Adipocyte (in vitro differentiated cells): ENCODE results near the gene TAF1D.

ENCODE experiments used
- DNase-seq: peaks from one replicate; pipeline ENCODE4 v3.0.0-alpha.2; 2015; ENCODE audit warnings: low read depth
- H3K27me3 ChIP-seq: replicated peaks from 2 replicates; pipeline ENCODE4 v1.7.0; 2013; ENCODE audit warnings: mild to moderate bottlenecking, low read length, moderate library complexity; ENCODE audit not compliant: control insufficient read depth, insufficient read depth
- H3K36me3 ChIP-seq: 2 replicates; pipeline ENCODE4 v1.7.0; 2013; ENCODE audit warnings: low read length, mild to moderate bottlenecking, moderate library complexity; ENCODE audit not compliant: control insufficient read depth, insufficient read depth, severe bottlenecking
- H3K4me1 ChIP-seq: 2 replicates; pipeline ENCODE4 v1.7.0; 2013; ENCODE audit warnings: mild to moderate bottlenecking, low read length, moderate library complexity; ENCODE audit not compliant: control insufficient read depth, insufficient read depth
- H3K4me3 ChIP-seq: 2 replicates; pipeline ENCODE4 v1.7.0; 2013; ENCODE audit warnings: mild to moderate bottlenecking, low read length, moderate library complexity
- H3K9ac ChIP-seq: 2 replicates; pipeline ENCODE4 v1.7.0; 2013; ENCODE audit warnings: mild to moderate bottlenecking, low read length, moderate library complexity
- H3K9me3 ChIP-seq: 2 replicates; pipeline ENCODE4 v1.7.0; 2013; ENCODE audit warnings: mild to moderate bottlenecking, low read length, moderate library complexity; ENCODE audit not compliant: control insufficient read depth

TAF1D gene

DNA sequence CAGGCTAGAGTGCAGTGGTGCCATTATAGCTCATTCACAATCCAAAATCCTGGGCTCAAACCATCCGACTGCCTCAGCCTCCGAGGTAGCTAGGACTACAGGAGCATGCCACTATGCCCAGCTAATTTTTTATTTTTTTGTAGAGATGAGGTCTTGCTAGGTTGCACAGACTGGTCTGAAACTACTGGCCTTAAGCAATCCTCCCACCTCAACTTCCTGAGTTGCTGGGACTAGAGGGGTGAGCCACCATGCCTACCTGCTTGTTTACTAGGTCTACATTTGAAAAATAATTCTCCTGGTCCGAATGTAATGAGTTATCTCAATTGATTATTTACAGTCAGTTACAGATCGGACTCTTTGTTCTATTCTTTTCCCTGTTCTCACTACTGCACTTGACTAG lies 22.0 kb downstream of the TAF1D start:
- Histone ChIP-seq H3K36me3 (peaks cover 52% of the 10 kb centered on the region), H3K4me1 (no peaks in the 10 kb centered on the region), H3K4me3 (no peak overlapping the region), H3K9ac (no peak overlapping the region), H3K27me3 (no peaks in the 10 kb centered on the region), H3K9me3 (no peaks in the 10 kb centered on the region)
- no peak for DNase-seq

DNA sequence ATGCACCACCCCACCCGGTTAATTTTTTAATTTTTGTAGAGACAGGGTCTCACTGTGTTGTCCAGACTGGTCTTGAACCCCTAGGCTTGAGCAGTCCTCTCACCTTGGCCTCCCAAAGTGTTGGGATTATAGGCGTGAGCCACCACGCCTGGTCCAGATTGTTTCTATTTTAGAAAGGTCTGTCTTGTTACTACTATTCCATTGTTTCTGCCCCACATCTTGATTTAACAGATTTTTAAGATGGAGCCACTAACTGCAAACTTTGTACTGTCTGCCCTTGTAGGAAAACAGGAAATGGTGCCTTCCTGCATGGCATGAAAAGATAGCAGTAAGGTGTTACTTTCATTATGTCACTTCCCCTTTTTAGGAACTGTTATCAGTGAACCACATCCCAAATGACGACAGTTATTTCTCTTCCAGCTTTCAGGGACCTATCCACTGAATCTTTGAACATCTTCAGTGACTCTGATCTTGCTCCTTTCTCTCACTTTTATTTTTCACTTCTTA lies 23.2 kb downstream of the TAF1D start:
- Histone ChIP-seq H3K27me3 (no peaks in the 10 kb centered on the region), H3K36me3 (peaks cover 47% of the 10 kb centered on the region), H3K9me3 (no peaks in the 10 kb centered on the region), H3K9ac (no peak overlapping the region), H3K4me3 (no peak overlapping the region), H3K4me1 (no peaks in the 10 kb centered on the region)
- no peak for DNase-seq

DNA sequence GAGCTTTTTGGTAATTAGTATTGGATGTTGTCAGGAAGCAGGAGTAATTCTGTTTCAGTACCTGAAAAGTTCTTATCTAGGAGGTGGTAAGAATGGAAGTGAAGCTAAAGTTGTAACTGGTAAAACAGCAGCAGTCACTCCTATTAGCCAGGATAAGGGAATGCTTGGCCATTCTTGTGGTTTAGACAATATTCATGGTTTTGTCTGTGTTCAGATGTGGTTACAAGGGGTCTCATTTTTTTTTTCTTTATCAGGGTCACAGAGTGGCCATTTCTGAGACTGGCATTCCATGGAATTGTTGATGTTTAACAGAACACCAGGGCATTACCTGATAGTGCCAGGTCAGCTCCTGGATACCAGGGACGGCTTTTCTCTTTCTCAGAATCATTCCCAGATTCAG lies 23.8 kb downstream of the TAF1D start:
- Histone ChIP-seq H3K36me3 (peaks cover 43% of the 10 kb centered on the region), H3K9ac (no peak overlapping the region), H3K9me3 (no peaks in the 10 kb centered on the region), H3K4me3 (no peak overlapping the region), H3K4me1 (no peaks in the 10 kb centered on the region), H3K27me3 (no peaks in the 10 kb centered on the region)
- DNase-seq = no peak

DNA sequence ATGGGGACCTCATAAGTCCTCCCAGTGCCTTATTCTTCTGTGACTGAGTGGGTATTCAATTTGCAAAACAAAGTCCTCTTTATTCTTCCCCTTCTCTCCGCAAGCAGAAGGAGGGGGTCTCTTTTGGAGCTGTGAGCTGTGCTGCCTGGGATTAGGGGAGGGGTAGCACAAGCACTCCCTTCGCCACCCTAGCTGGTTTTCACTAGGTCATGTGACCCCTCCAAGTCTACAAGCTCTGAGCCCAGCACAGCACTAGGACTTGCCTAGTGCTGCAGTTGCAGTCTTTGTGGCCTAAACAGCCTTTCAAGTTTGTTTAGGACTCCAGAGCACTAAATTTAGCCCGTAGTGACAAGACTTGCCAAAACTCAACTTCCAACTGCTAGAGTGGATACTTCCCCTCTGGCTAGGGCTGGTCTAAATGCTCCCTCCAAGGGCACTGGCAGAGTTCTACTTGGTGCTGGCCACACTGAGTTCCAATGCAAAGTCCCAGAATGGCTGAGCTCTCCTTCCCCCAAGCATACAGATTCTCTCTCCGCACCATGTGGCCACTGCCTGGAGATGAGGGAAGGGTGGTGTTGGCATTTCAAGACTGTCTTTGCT lies 25.4 kb downstream of the TAF1D start:
- Histone ChIP-seq H3K36me3 (peaks cover 39% of the 10 kb centered on the region), H3K27me3 (no peaks in the 10 kb centered on the region), H3K4me3 (no peak overlapping the region), H3K9ac (no peak overlapping the region), H3K9me3 (peaks cover 6% of the 10 kb centered on the region), H3K4me1 (no peaks in the 10 kb centered on the region)
- no peak for DNase-seq

DNA sequence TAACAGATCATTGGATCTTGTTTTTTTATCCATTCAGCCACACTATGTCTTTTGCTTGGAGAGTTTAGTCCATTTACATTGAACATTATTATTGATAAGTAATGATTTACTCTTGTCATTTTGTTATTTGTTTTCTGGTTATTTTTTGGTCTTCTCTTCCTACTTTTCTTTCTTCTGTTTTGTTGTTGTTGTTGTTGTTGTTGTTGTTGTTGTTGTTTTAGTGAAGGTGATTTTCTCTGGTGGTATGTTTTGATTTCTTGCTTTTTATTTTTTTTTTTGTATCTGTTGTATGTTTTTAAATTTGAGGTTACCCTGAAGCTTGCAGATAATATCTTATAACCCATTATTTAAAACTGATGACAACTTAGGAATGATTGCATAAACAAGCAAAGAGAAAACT lies 28.6 kb downstream of the TAF1D start:
- peaks cover 58% of the 10 kb centered on the region for H3K36me3 ChIP-seq

DNA sequence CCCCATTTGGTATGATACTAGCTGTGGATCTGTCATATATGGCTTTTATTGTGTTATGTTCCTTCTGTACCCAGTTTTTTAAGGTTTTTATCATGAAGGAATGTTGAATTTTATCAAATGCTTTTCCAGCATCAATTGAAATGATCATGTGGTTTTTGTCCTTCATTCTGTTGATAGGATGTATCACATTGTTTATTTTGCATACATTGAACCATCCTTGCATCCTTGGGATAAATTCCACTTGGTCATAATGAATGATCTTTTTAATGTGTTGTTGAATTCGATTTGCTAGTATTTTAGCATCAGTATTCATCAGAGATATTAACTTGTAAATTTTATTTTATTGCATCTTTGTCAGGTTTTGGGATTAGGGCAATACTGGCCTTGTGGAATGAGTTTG lies 31.1 kb downstream of the TAF1D start:
- Histone ChIP-seq H3K36me3 (peaks cover 63% of the 10 kb centered on the region), H3K27me3 (no peaks in the 10 kb centered on the region), H3K4me1 (no peaks in the 10 kb centered on the region), H3K4me3 (no peak overlapping the region), H3K9ac (no peak overlapping the region), H3K9me3 (peaks cover 30% of the 10 kb centered on the region)
- no peak for DNase-seq

More for the DNA sequence above, 28.6 kb downstream of the TAF1D start:
- no peak overlapping the region for H3K4me3 ChIP-seq
- H3K9ac ChIP-seq = no peak overlapping the region
- no peak for DNase-seq
- H3K27me3 ChIP-seq = no peaks in the 10 kb centered on the region
- H3K9me3 ChIP-seq = peaks cover 30% of the 10 kb centered on the region
- no peaks in the 10 kb centered on the region for H3K4me1 ChIP-seq

DNA sequence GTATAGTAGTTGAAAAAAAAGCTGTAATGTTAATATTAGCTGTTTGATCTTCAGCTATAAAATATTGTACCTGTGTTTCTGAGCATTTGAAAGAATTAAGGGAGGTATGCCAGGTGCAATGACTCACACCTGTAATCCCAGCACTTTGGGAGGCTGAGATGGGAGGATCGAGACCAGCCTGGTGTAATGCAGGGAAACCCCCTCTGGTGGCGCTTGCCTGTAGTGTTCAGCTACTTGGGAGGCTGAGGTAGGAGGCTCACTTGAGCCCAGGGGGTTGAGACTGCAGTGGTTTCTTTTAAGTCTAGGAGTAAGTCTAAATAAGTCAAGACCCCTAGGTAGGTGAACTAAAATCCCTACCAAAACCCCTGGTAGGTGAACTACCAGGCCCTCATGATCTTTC lies 37.1 kb downstream of the TAF1D start:
- H3K4me1 ChIP-seq = no peaks in the 10 kb centered on the region
- no peaks in the 10 kb centered on the region for H3K27me3 ChIP-seq
- no peak overlapping the region for H3K4me3 ChIP-seq
- DNase-seq = no peak
- peaks cover 8% of the 10 kb centered on the region for H3K9me3 ChIP-seq
- H3K9ac ChIP-seq = no peak overlapping the region
- peaks cover 76% of the 10 kb centered on the region for H3K36me3 ChIP-seq

DNA sequence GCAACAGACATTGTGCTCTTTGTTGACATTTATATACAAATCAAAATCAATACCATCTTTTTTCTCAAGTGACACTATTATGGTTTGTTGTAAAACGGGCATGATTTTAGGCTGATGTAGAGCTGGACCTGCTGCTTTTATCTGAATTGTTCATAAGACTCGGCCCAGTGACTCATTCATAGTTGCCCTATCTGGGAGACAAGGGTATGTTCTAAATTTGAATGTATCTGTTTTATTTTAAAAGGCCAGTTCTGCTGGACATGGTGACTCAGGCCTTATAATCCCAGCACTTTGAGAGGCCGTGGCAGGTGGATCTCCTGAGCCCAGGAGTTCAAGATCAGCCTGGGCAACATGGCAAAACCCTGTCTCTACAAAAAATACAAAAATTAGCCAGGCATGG lies 40.5 kb downstream of the TAF1D start:
- Histone ChIP-seq H3K4me3 (no peak overlapping the region), H3K27me3 (no peaks in the 10 kb centered on the region), H3K9ac (no peak overlapping the region), H3K4me1 (no peaks in the 10 kb centered on the region), H3K9me3 (no peaks in the 10 kb centered on the region), H3K36me3 (peaks cover 76% of the 10 kb centered on the region)
- peak; percentile 38 for DNase-seq

DNA sequence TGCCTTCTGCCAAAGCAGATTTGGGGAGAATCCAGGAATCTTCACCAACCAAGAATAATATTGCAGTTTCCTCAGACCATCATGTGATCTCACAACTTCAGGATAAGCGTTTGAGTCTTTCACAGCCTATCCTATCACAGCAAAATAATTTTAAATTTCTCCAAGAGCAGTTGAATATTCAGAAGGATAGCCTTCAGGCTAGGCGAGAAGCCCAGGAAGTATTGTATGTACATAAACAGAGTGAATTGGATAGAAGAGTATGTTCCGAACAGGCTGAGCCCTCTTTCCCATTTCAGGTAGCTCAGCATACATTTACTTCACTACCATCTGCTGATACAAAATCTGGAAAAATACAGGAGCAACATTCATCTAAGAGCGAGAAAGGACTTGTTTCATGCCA lies 43.7 kb downstream of the TAF1D start:
- Histone ChIP-seq H3K36me3 (peaks cover 63% of the 10 kb centered on the region), H3K4me3 (no peak overlapping the region), H3K4me1 (peaks cover 7% of the 10 kb centered on the region), H3K9me3 (no peaks in the 10 kb centered on the region), H3K9ac (no peak overlapping the region), H3K27me3 (no peaks in the 10 kb centered on the region)
- no peak for DNase-seq

DNA sequence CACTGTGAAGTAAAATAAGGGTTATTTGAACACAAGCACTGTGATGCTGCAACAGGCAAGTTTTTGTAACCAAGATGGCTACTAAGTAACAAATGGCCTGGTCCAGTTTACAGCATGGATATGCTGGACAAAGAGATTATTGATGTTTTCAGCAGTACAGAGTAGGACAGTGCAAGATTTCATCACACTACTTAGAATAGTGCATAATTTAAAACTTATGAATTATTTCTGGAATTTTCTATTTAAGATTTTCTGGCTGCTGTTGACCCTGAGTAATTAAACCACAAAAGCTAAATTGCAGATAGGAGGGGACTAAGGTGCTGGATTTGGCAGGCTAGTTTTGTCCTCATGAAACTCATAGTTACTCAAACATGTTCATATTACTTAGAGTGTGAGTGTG lies 46.7 kb downstream of the TAF1D start:
- H3K4me1 ChIP-seq = peaks cover 7% of the 10 kb centered on the region

DNA sequence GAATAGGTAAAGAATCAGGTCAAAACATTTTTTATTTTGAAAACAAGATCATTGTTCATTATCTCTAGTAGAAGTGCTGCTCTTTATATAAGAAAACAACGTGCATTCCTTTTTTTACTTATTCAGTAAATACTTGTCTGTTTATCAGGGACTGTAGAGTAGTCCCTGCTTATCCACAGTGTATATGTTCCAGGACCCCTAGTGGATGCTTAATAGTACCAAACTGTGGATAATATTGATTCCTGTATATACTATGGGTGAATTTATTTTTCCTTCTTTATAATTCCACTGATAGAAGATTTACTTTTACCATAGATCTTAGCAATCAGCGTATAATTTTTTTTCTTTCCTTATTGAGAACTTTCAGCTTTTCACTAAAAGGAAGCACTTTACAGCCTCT lies 47.2 kb downstream of the TAF1D start:
- Histone ChIP-seq H3K9ac (no peak overlapping the region), H3K36me3 (peaks cover 69% of the 10 kb centered on the region), H3K4me1 (peaks cover 7% of the 10 kb centered on the region), H3K4me3 (no peak overlapping the region), H3K27me3 (no peaks in the 10 kb centered on the region), H3K9me3 (no peaks in the 10 kb centered on the region)
- DNase-seq = no peak

More for the DNA sequence above, 46.7 kb downstream of the TAF1D start:
- Histone ChIP-seq H3K27me3 (no peaks in the 10 kb centered on the region), H3K36me3 (peaks cover 69% of the 10 kb centered on the region), H3K9me3 (no peaks in the 10 kb centered on the region), H3K9ac (no peak overlapping the region), H3K4me3 (no peak overlapping the region)
- no peak for DNase-seq

DNA sequence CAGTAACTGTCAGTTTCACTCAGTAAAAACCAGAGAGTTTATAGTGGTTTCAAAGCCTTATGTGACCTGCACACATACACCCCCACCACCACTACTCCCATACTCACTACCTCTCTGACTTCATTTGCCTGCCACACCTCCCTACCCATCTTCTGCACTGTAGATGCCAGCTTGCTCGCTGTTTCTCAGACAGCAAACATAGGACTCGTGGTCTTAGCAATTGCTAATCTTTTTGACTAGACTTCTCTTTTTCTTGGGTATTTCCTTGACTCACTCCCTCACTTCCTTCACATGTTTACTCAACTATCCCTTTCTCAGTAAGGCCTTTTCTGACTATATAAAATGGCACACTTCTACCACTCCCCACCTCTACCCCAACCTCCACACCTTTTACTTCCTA lies 52.1 kb downstream of the TAF1D start:
- H3K36me3 ChIP-seq = peaks cover 56% of the 10 kb centered on the region

More for the DNA sequence above, 52.1 kb downstream of the TAF1D start:
- Histone ChIP-seq H3K9me3 (no peaks in the 10 kb centered on the region), H3K9ac (no peak overlapping the region), H3K27me3 (no peaks in the 10 kb centered on the region), H3K4me1 (peaks cover 21% of the 10 kb centered on the region), H3K4me3 (no peak overlapping the region)
- no peak for DNase-seq
